Measurements from ENCODE around the gene NRXN3. TPM values are rescaled to one million over a fixed set of nuclear protein-coding genes. Genes with fewer than 3 reads are reported as not detected.

The NRXN3 gene
- polyA plus RNA-seq, 1 donor from 2014 or later: 110 TPM

DNA sequence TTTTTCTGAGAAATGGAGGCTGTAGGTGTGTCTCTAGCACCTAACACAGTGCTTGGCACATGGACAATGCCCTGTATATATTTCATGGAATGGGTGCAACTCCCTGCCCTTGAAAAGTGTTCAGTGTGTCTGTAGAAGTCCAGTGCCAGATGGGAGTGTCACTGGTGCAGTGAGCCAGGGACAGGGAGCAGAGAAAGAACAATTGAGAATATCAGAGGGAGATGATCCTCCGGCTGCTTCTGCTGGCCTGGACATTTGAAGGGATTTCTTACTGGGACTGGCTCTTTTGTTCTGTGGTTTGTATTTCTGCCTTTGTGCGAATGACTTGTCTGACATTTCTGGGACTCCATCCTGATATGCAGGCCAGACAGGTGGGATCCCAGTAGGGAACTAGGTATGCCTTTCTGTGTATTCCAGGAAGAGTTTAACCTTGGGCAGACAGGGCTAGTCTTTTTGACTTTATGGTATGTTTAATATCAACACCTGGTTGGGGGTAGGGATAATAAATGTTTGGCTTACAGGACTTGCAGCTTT is 328.0 kb downstream of the NRXN3 start:
- Histone ChIP-seq H3K9me3 (ENCODE audit: low read length) (no peaks in the 10 kb centered on the region), H3K27me3 (ENCODE audit: insufficient read depth, low read depth, low read length) (no peaks in the 10 kb centered on the region), H3K4me2 (ENCODE audit: low read length) (no peak overlapping the region), H3F3A (ENCODE audit: insufficient read depth, low read length, poor library complexity, severe bottlenecking) (no peaks in the 10 kb centered on the region), H3K36me3 (ENCODE audit: insufficient read depth, low read length) (no peaks in the 10 kb centered on the region), H3K9me2 (ENCODE audit: insufficient read depth, low read length) (no peaks in the 10 kb centered on the region), H3K4me3 (ENCODE audit: low read length) (no peak overlapping the region), H3K79me2 (replicated peaks; ENCODE audit: insufficient read depth, low read length) (no peaks in the 10 kb centered on the region), H4K20me1 (ENCODE audit: insufficient read depth) (no peaks in the 10 kb centered on the region), H2AFZ (ENCODE audit: low read depth, low read length) (no peak overlapping the region), H3K27ac (ENCODE audit: low read length) (no peak overlapping the region), H3K9ac (ENCODE audit: low read length) (no peak overlapping the region)
- TF ChIP-seq, protein P1, sequence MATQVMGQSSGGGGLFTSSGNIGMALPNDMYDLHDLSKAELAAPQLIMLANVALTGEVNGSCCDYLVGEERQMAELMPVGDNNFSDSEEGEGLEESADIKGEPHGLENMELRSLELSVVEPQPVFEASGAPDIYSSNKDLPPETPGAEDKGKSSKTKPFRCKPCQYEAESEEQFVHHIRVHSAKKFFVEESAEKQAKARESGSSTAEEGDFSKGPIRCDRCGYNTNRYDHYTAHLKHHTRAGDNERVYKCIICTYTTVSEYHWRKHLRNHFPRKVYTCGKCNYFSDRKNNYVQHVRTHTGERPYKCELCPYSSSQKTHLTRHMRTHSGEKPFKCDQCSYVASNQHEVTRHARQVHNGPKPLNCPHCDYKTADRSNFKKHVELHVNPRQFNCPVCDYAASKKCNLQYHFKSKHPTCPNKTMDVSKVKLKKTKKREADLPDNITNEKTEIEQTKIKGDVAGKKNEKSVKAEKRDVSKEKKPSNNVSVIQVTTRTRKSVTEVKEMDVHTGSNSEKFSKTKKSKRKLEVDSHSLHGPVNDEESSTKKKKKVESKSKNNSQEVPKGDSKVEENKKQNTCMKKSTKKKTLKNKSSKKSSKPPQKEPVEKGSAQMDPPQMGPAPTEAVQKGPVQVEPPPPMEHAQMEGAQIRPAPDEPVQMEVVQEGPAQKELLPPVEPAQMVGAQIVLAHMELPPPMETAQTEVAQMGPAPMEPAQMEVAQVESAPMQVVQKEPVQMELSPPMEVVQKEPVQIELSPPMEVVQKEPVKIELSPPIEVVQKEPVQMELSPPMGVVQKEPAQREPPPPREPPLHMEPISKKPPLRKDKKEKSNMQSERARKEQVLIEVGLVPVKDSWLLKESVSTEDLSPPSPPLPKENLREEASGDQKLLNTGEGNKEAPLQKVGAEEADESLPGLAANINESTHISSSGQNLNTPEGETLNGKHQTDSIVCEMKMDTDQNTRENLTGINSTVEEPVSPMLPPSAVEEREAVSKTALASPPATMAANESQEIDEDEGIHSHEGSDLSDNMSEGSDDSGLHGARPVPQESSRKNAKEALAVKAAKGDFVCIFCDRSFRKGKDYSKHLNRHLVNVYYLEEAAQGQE (IDR thresholded peaks at IDR 0.05; ENCODE audit: borderline replicate concordance): no peak
- TF ChIP-seq CTCF (IDR thresholded peaks at IDR 0.05; ENCODE audit: poor library complexity, severe bottlenecking) (no peak), RAD21 (conservative IDR thresholded peaks at IDR 0.05) (no peak), EZH2 (IDR thresholded peaks at IDR 0.05; ENCODE audit: borderline replicate concordance, insufficient read depth, low read length, poor library complexity, severe bottlenecking) (no peak), SMC3 (conservative IDR thresholded peaks at IDR 0.05; ENCODE audit: poor library complexity) (no peak), MXI1 (conservative IDR thresholded peaks at IDR 0.05; ENCODE audit: poor library complexity, severe bottlenecking) (no peak), EP300 (conservative IDR thresholded peaks at IDR 0.05; ENCODE audit: poor library complexity, severe bottlenecking) (no peak)

DNA sequence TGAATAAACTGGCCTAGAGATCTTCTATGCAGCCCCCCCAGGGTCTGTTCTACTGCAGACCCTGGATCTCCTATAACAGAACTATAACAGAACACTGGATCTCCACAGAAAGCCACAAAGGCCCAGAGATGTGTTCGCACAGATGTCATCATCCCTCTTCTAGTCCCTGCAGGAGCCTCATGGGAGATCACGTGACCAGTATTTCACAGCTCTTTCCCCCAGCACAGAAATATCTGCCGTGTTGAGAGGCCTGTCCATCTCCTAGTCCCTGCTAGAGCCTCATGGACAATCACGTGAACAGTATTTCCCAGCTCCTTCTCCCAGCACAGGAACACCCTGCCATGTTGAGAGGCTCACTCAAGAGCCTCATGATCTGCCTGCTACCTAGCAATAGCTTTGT is 331.7 kb downstream of the NRXN3 start:
- Histone ChIP-seq H3K9ac (ENCODE audit: low read length) (no peak overlapping the region), H3K36me3 (ENCODE audit: insufficient read depth, low read length) (no peaks in the 10 kb centered on the region), H3K9me2 (ENCODE audit: insufficient read depth, low read length) (no peaks in the 10 kb centered on the region), H2AFZ (ENCODE audit: low read depth, low read length) (no peak overlapping the region), H3K27me3 (ENCODE audit: insufficient read depth, low read depth, low read length) (no peaks in the 10 kb centered on the region), H4K20me1 (ENCODE audit: insufficient read depth) (no peaks in the 10 kb centered on the region), H3K27ac (ENCODE audit: low read length) (no peak overlapping the region), H3K9me3 (ENCODE audit: low read length) (no peaks in the 10 kb centered on the region), H3F3A (ENCODE audit: insufficient read depth, low read length, poor library complexity, severe bottlenecking) (no peaks in the 10 kb centered on the region), H3K79me2 (replicated peaks; ENCODE audit: insufficient read depth, low read length) (no peaks in the 10 kb centered on the region), H3K4me2 (ENCODE audit: low read length) (no peak overlapping the region), H3K4me3 (ENCODE audit: low read length) (no peak overlapping the region)
- TF ChIP-seq, protein P1 (IDR thresholded peaks at IDR 0.05; ENCODE audit: borderline replicate concordance): no peak
- TF ChIP-seq TAF1 (IDR thresholded peaks at IDR 0.05; ENCODE audit: low read depth): no peak
- no peak for TF ChIP-seq EP300 (conservative IDR thresholded peaks at IDR 0.05; ENCODE audit: poor library complexity, severe bottlenecking)
- TF ChIP-seq SMC3 (conservative IDR thresholded peaks at IDR 0.05; ENCODE audit: poor library complexity): no peak
- no peak for TF ChIP-seq CTCF (IDR thresholded peaks at IDR 0.05; ENCODE audit: poor library complexity, severe bottlenecking)
